Kidney capillary endothelial cell (primary cell): ENCODE measurements around the gene CMSS1.

Source experiments
- DNase-seq: peaks from one replicate; pipeline ENCODE4 v3.0.0-alpha.2; 2018; ENCODE audit warnings: low spot score

Gene CMSS1

GRCh38 chr3:100149713-100150415 lies 332.2 kb downstream of the CMSS1 start:
- DNase-seq, result no peak

GRCh38 chr3:100150473-100150872 lies 332.8 kb downstream of the CMSS1 start:
- DNase-seq, result no peak

GRCh38 chr3:100151024-100151707 lies 333.5 kb downstream of the CMSS1 start:
- no peak for DNase-seq

- no peak for DNase-seq
Measured at GRCh38 chr3:100154171-100154570, 336.5 kb downstream of the CMSS1 start.

- no peak for DNase-seq
Measured at GRCh38 chr3:100155128-100155527, 337.5 kb downstream of the CMSS1 start.

- no peak for DNase-seq
Measured at GRCh38 chr3:100155590-100155989, 337.9 kb downstream of the CMSS1 start.

GRCh38 chr3:100157685-100158084 lies 340.0 kb downstream of the CMSS1 start:
- DNase-seq, result no peak

GRCh38 chr3:100158918-100159330 lies 341.3 kb downstream of the CMSS1 start:
- DNase-seq, result no peak

GRCh38 chr3:100159331-100160153 lies 341.9 kb downstream of the CMSS1 start:
- peak; percentile 73 for DNase-seq

GRCh38 chr3:100160521-100160920 lies 342.9 kb downstream of the CMSS1 start:
- DNase-seq, result no peak

- no peak for DNase-seq
Measured at GRCh38 chr3:100163787-100164186, 346.1 kb downstream of the CMSS1 start.

GRCh38 chr3:100164743-100165142 lies 347.1 kb downstream of the CMSS1 start:
- DNase-seq, result no peak

GRCh38 chr3:100165926-100166550 lies 348.4 kb downstream of the CMSS1 start:
- DNase-seq, result no peak

GRCh38 chr3:100169201-100169920 lies 351.7 kb downstream of the CMSS1 start:
- DNase-seq, result no peak

GRCh38 chr3:100170486-100170885 lies 352.8 kb downstream of the CMSS1 start:
- no peak for DNase-seq

- DNase-seq, result no peak
Measured at GRCh38 chr3:100171211-100171914, 353.7 kb downstream of the CMSS1 start.

GRCh38 chr3:100173961-100174360 lies 356.3 kb downstream of the CMSS1 start:
- no peak for DNase-seq

GRCh38 chr3:100175637-100176280 lies 358.1 kb downstream of the CMSS1 start:
- DNase-seq, result no peak

- DNase-seq, result no peak
Measured at GRCh38 chr3:100179692-100180349, 362.2 kb downstream of the CMSS1 start.

GRCh38 chr3:100183608-100184125 lies 366.0 kb downstream of the CMSS1 start:
- no peak for DNase-seq
